ENCODE results near the gene PIPOX. TPM values are rescaled to one million over a fixed set of nuclear protein-coding genes. Genes with fewer than 3 reads are reported as not detected.

The PIPOX gene
- total and polyA plus RNA-seq, 2 of the 8 experiments (the other 6 are each of a cell fraction or from before 2014, with no cell fraction given): 57.2 to 99.6 TPM

DNA sequence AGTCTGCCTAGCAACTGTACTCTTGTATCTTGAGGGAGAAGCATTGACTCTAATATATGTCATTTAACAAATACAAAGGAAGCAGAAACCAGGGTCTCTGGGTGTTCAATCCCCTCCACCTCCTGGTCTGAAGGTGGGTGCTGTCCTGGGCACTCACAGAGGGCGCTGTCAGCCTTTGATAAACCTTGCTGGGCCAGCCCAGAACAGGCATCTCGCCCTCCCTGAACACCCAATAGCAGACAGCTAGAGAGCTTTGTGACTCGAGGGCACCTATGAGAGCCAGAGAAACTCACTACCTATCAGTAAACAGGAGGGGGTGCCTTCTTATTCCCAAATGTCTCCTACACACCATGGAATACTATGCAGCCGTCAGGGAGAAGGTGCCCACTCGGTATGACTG, 6.4 kb upstream of the PIPOX start:
- Histone ChIP-seq H3K27me3 (replicated peaks in 1 of 4; ENCODE audit: control insufficient read depth in 3 of 4, extremely low read depth in 1 of 4, insufficient read depth in 3 of 4, low read length in 3 of 4) (no peaks in the 10 kb centered on the region), H4K5ac (ENCODE audit: insufficient read length, low read depth, low read length) (no peak overlapping the region), H3K9ac (replicated peaks in 1 of 4; ENCODE audit: extremely low read depth in 1 of 4, low read depth in 3 of 4, low read length in 3 of 4) (no peak overlapping the region), H3K4ac (replicated peaks; ENCODE audit: insufficient read length, low read depth, low read length) (no peak overlapping the region), H2BK5ac (ENCODE audit: low read depth, low read length) (peak overlapping the region; percentile 84; the same call in 1 of the 2 replicates), H3K4me1 (replicated peaks in 1 of 4; ENCODE audit: control insufficient read depth in 3 of 4, insufficient read depth in 4 of 4, low read length in 3 of 4) (peaks cover 19 to 34% (median 32%) of the 10 kb centered on the region in 4 experiments), H2BK15ac (ENCODE audit: low read length) (no peak overlapping the region), H2AK5ac (ENCODE audit: low read depth, low read length) (0 out of 2 replicates have a peak overlapping the region, but pooled peaks have one; percentile 30), H4K91ac (replicated peaks; ENCODE audit: insufficient read length, low read length) (peak overlapping the region; percentile 20), H2BK12ac (ENCODE audit: low read depth, low read length) (no peak overlapping the region; the same call in 1 of the 2 replicates), H3K14ac (ENCODE audit: insufficient read length) (no peak overlapping the region), H4K20me1 (replicated peaks in 1 of 2; ENCODE audit: control insufficient read depth in 1 of 2, insufficient read depth in 2 of 2, low read length in 2 of 2) (no peaks in the 10 kb centered on the region), H3K79me2 (ENCODE audit: control insufficient read depth in 1 of 2, insufficient read depth in 2 of 2, low read length in 2 of 2) (no peaks in the 10 kb centered on the region), H4K8ac (ENCODE audit: extremely low read depth, insufficient read depth, low read length) (no peak overlapping the region), H3K23me2 (ENCODE audit: low read depth, low read length) (peaks cover 4% of the 10 kb centered on the region; the same call in 1 of the 2 replicates), H3K36me3 (ENCODE audit: control insufficient read depth in 2 of 4, insufficient read depth in 4 of 4, low read length in 3 of 4) (peaks cover 0 to 4% (median 0%) of the 10 kb centered on the region in 4 experiments; a peak in 1 of 8 replicates), H3K27ac (ENCODE audit: low read depth, low read length) (no peak overlapping the region), H3K18ac (ENCODE audit: extremely low read depth, low read length) (no peak overlapping the region), H3K4me2 (ENCODE audit: insufficient read depth in 1 of 2, low read depth in 2 of 2, low read length in 2 of 2) (no peak overlapping the region), H3K4me3 (ENCODE audit: extremely low read depth in 1 of 4, insufficient read depth in 2 of 4, low read depth in 3 of 4, low read length in 4 of 4) (no peak overlapping the region), H3K79me1 (ENCODE audit: low read depth, low read length) (no peaks in the 10 kb centered on the region), H2BK120ac (replicated peaks; ENCODE audit: low read depth, low read length) (peak overlapping the region; percentile 6), H2BK20ac (ENCODE audit: low read length) (peak overlapping the region; percentile 17; the same call in 1 of the 2 replicates), H3K23ac (ENCODE audit: insufficient read length) (no peak overlapping the region), H3K56ac (replicated peaks; ENCODE audit: insufficient read length, low read depth, low read length) (no peak overlapping the region), H2AFZ (ENCODE audit: low read length) (no peak overlapping the region), H3K9me3 (ENCODE audit: insufficient read depth in 2 of 2, low read depth in 1 of 2, low read length in 1 of 2) (peaks cover 5 to 6% of the 10 kb centered on the region in 2 experiments; a peak in 3 of 4 replicates)
- no peak for FAIRE-seq
- ChIA-PET POLR2A (ENCODE audit: partially characterized antibody) (interaction anchor here (0.6 to 1.4 kb wide), 3 partner anchors 66 to 280 kb away, joined by 3 to 4 read pairs (median 4); no protein-coding TSS in a partner anchor), CTCF (ENCODE audit: partially characterized antibody) (interaction anchor here (1.0 to 3.5 kb wide), 10 partner anchors 17 to 87 kb away, joined by 3 to 17 read pairs (median 6); no protein-coding TSS in a partner anchor)
- no peak for TF ChIP-seq BRCA1 (IDR thresholded peaks at IDR 0.05; ENCODE audit: low read depth, low read length)
- TF ChIP-seq, protein P1, sequence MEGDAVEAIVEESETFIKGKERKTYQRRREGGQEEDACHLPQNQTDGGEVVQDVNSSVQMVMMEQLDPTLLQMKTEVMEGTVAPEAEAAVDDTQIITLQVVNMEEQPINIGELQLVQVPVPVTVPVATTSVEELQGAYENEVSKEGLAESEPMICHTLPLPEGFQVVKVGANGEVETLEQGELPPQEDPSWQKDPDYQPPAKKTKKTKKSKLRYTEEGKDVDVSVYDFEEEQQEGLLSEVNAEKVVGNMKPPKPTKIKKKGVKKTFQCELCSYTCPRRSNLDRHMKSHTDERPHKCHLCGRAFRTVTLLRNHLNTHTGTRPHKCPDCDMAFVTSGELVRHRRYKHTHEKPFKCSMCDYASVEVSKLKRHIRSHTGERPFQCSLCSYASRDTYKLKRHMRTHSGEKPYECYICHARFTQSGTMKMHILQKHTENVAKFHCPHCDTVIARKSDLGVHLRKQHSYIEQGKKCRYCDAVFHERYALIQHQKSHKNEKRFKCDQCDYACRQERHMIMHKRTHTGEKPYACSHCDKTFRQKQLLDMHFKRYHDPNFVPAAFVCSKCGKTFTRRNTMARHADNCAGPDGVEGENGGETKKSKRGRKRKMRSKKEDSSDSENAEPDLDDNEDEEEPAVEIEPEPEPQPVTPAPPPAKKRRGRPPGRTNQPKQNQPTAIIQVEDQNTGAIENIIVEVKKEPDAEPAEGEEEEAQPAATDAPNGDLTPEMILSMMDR (IDR thresholded peaks at IDR 0.05; ENCODE audit: control extremely low read depth in 1 of 3, insufficient read depth in 1 of 3, low read depth in 1 of 3, low read length in 3 of 3): peak; percentile 19 to 30 (median 23); a peak in 3 of 4 replicates
- TF ChIP-seq RAD21 (IDR thresholded peaks at IDR 0.05 in 1 of 2, conservative IDR thresholded peaks at IDR 0.05 in 1 of 2; ENCODE audit: low read depth in 2 of 2, low read length in 2 of 2): peak; percentile 20 to 52
- DNase-seq (ENCODE audit: low read depth in 1 of 2, low spot score in 2 of 2): no peak
- WGBS, 2 experiments (ENCODE audit: extremely low coverage in 1 of 2, insufficient coverage in 1 of 2, insufficient read length in 1 of 2, insufficient replicate concordance in 2 of 2, low coverage in 1 of 2, low lambda C conversion rate in 2 of 2, missing lambda C conversion rate in 1 of 2): 80% methylated on average over 5 of the region's 5 CpGs; no CpG with 5 or more reads in 1 of the 2 experiments
